HepG2 (cell line): ENCODE data around the gene NFYC. TPM values are rescaled to one million over a fixed set of nuclear protein-coding genes. Genes with fewer than 3 reads are reported as not detected.

ENCODE experiments used
- ATAC-seq: fragments of 200-7000 bp; cut with Tn5 transposase; 3 replicates; pipeline ENCODE4 v1.9.1; 2020; ENCODE audit warnings: mild to moderate bottlenecking, moderate library complexity
- BruUV-seq: library from RNA; stranded (reverse); fragments of 400-500 nt; replicated peaks from 2 replicates; lab custom pipeline; 2021; lab: Mats Ljungman, UMichigan
- CTCF ChIA-PET: fragments of 300-600 bp; formaldehyde crosslinking; extraction: SDS; loops from one replicate; lab custom pipeline; 2021; ENCODE audit warnings: low total read pairs, inconsistent platforms, low intra/inter-chr PET ratio; lab: Yijun Ruan, JAX
- POLR2A ChIA-PET: fragments of 350-600 bp; sonication (Branson Sonifier 250); formaldehyde crosslinking; loops from one replicate; lab custom pipeline; 2020; ENCODE audit warnings: antibody characterized with exemption, inconsistent platforms; lab: Yijun Ruan, JAX
- DNase-seq: peaks from one replicate; pipeline ENCODE4 v3.0.0-alpha.2; 2015; ENCODE audit warnings: low spot score
- FAIRE-seq: peaks from 3 replicates; lab custom pipeline; 2011; peaks lifted over from hg19 to GRCh38; lab: Jason Lieb, UNC
- H2AFZ ChIP-seq: one replicate; pipeline ENCODE4 v1.6.1; 2011; ENCODE audit warnings: low read length, inconsistent platforms
- H3K27ac ChIP-seq: fragments of 300-600 bp; 3 replicates; pipeline ENCODE4 v1.8.0; 2011; ENCODE audit warnings: mixed run types, mild to moderate bottlenecking, mixed read lengths, low read length, inconsistent platforms; ENCODE audit not compliant: insufficient read depth; ENCODE audit errors: extremely low read length
- H3K27me3 ChIP-seq, 2 experiments: fragments of 200-600 bp in 1 of 2; 2 replicates in 1 of 2; 3 replicates in 1 of 2; pipeline versions ENCODE4 v1.6.0 to v1.8.0; 2011; ENCODE audit warnings: low read length in 2 of 2, mild to moderate bottlenecking in 2 of 2, moderate library complexity in 2 of 2, inconsistent platforms in 1 of 2; ENCODE audit not compliant: insufficient read depth in 2 of 2, control insufficient read depth in 1 of 2
- H3K36me3 ChIP-seq, 2 experiments: fragments of 200-600 bp in 1 of 2; replicated peaks in 1 of 2; 2 replicates in 1 of 2; 3 replicates in 1 of 2; pipeline versions ENCODE4 v1.5.1 to v1.8.0; 2011; ENCODE audit warnings: low read length in 2 of 2, inconsistent platforms in 1 of 2; ENCODE audit not compliant: insufficient read depth in 2 of 2, control insufficient read depth in 1 of 2
- H3K4me1 ChIP-seq: 2 replicates; pipeline ENCODE4 v1.5.1; 2012; ENCODE audit warnings: low read length, inconsistent platforms; ENCODE audit not compliant: insufficient read depth
- H3K4me2 ChIP-seq: 2 replicates; pipeline ENCODE4 v1.6.0; 2011; ENCODE audit warnings: low read depth, low read length, inconsistent platforms
- H3K4me3 ChIP-seq, 3 experiments: fragments of 200-600 bp in 1 of 3; sonication (generic), shearing (Covaris generic) in 1 of 3; replicated peaks in 1 of 3; 2 replicates each; pipeline ENCODE4 v1.5.1; 2011 to 2016; ENCODE audit warnings: low read length in 3 of 3, inconsistent platforms in 2 of 3, low read depth in 2 of 3, mild to moderate bottlenecking in 2 of 3, control low read depth in 1 of 3, mixed read lengths in 1 of 3; ENCODE audit not compliant: insufficient read depth in 1 of 3
- H3K79me2 ChIP-seq: one replicate; pipeline ENCODE4 v1.6.1; 2011; ENCODE audit warnings: low read length, inconsistent platforms; ENCODE audit not compliant: insufficient read depth
- H3K9ac ChIP-seq: 2 replicates; pipeline ENCODE4 v1.6.0; 2011; ENCODE audit warnings: mild to moderate bottlenecking, low read depth, low read length, inconsistent platforms; ENCODE audit not compliant: insufficient read depth
- H3K9me3 ChIP-seq: 2 replicates; pipeline ENCODE4 v1.5.1; 2012; ENCODE audit warnings: mild to moderate bottlenecking, low read length
- H4K20me1 ChIP-seq: 2 replicates; pipeline ENCODE4 v1.6.0; 2011; ENCODE audit warnings: inconsistent platforms, mild to moderate bottlenecking, low read length, moderate library complexity; ENCODE audit not compliant: insufficient read depth
- HES4 ChIP-seq: sonication (generic); formaldehyde crosslinking; IDR thresholded peaks from 2 replicates; pipeline ENCODE4 v1.9.0; 2021; ENCODE audit warnings: mild to moderate bottlenecking, missing genetic modification reagents, borderline replicate concordance
- PITX1 ChIP-seq: sonication (generic); formaldehyde crosslinking; IDR thresholded peaks from 2 replicates; pipeline ENCODE4 v1.5.1; 2020; ENCODE audit warnings: mild to moderate bottlenecking, missing genetic modification reagents
- PRDM15 ChIP-seq: sonication (generic); formaldehyde crosslinking; IDR thresholded peaks from 2 replicates; pipeline ENCODE4 v1.4.0; 2020; ENCODE audit warnings: missing genetic modification reagents
- SCMH1 ChIP-seq: sonication (generic); formaldehyde crosslinking; IDR thresholded peaks from 2 replicates; pipeline ENCODE4 v1.9.0; 2021; ENCODE audit warnings: missing genetic modification reagents, mild to moderate bottlenecking, borderline replicate concordance
- ZNF142 ChIP-seq: sonication (generic); formaldehyde crosslinking; IDR thresholded peaks from 2 replicates; pipeline ENCODE4 v1.4.0; 2020; ENCODE audit warnings: missing genetic modification reagents
- ZNF225 ChIP-seq: sonication (generic); formaldehyde crosslinking; IDR thresholded peaks from 2 replicates; pipeline ENCODE4 v1.4.0; 2020; ENCODE audit warnings: mild to moderate bottlenecking, missing genetic modification reagents
- ZNF468 ChIP-seq: sonication (generic); formaldehyde crosslinking; IDR thresholded peaks from 2 replicates; pipeline ENCODE4 v1.8.0; 2022; ENCODE audit warnings: mild to moderate bottlenecking, moderate library complexity, missing genetic modification reagents
- WGBS: methylation state at CpG from one replicate; pipeline ENCODE4 v1.1.6; 2017; ENCODE audit warnings: low lambda C conversion rate; 5-methylcytosine and 5-hydroxymethylcytosine counted together
- in situ Hi-C: cut with HindIII; loops from 2 replicates; pipeline ENCODE4 v1.10.0; 2017; ENCODE audit warnings: low pct_unique_long_range_greater_than_20kb; ENCODE audit not compliant: extremely low pct_ligation_motif_present
- intact Hi-C: fragments of 100-400 bp; cut with micrococcal nuclease; formaldehyde crosslinking; loops from one replicate; pipeline ENCODE4 v1.10.0; 2022; ENCODE audit not compliant: unreplicated experiment
- polyA plus RNA-seq, 8 experiments: library from polyadenylated mRNA; depleted of rRNA in 3 of 8; stranded (reverse) in 7 of 8; unstranded in 1 of 8; fragments of >200 nt; fragmentation: Illumina TruSeq in 4 of 8; extraction: Trizol in 4 of 8; gene quantifications; 2 replicates each; pipeline versions ENCODE4 v1.2.1 to v1.2.3, GENCODE V29; 2011 to 2016; ENCODE audit warnings: low read depth in 4 of 8, missing spikeins in 1 of 8, mixed read lengths in 1 of 8; ENCODE audit not compliant: insufficient read depth in 1 of 8
- total RNA-seq, 5 experiments: library from RNA; depleted of rRNA; stranded (reverse); fragments of >200 nt; fragmentation: Illumina TruSeq; extraction: Trizol; gene quantifications; 2 replicates each; pipeline ENCODE4 v1.2.3, GENCODE V29; 2016; ENCODE audit warnings: low read depth in 1 of 5

The NFYC gene
- total and polyA plus RNA-seq, 2 of the 13 experiments (the other 11 are each of a cell fraction or from before 2014, with no cell fraction given), result 33.9 to 73.7 TPM

- TF ChIP-seq ZNF142 (CRISPR knock-in tag) (no peak), ZNF468 (CRISPR knock-in tag) (no peak)
- TF ChIP-seq, all 625 proteins: peak for 101
Observed at GRCh38 chr1:40758578-40759343, 67.3 kb downstream of the NFYC start (continued).

- H3K79me2 ChIP-seq, result no peaks in the 10 kb centered on the region
- ATAC-seq (no peak), DNase-seq (no peak), FAIRE-seq (no peak)
- no peaks in the 10 kb centered on the region for H4K20me1 ChIP-seq
- in situ Hi-C loops (no loop called here), intact Hi-C loops (no loop called here)
- H3K27me3 ChIP-seq, result no peaks in the 10 kb centered on the region
- H2AFZ ChIP-seq, result no peak overlapping the region
- no TSS peak for BruUV-seq
- H3K9ac ChIP-seq, result no peak overlapping the region
- no peaks in the 10 kb centered on the region for H3K9me3 ChIP-seq
- ChIA-PET CTCF (no interaction called here), POLR2A (no interaction called here)
- H3K4me2 ChIP-seq, result no peak overlapping the region
- H3K27ac ChIP-seq, result no peak overlapping the region
- H3K4me3 ChIP-seq, result no peak overlapping the region
- peaks cover 25 to 71% of the 10 kb centered on the region in 2 experiments for H3K36me3 ChIP-seq
- H3K4me1 ChIP-seq, result peaks cover 41% of the 10 kb centered on the region
- WGBS, result 91% methylated on average over 4 of the region's 4 CpGs
- no peak for TF ChIP-seq ZNF225 (CRISPR knock-in tag)
- no peak for TF ChIP-seq PRDM15 (CRISPR knock-in tag)
- no peak for TF ChIP-seq HES4 (CRISPR knock-in tag)
- no peak for TF ChIP-seq PITX1 (CRISPR knock-in tag)
- TF ChIP-seq SCMH1 (CRISPR knock-in tag), result no peak
Observed at GRCh38 chr1:40760984-40761383, 69.5 kb downstream of the NFYC start.
